Tongue (tissue), 2 donors: ENCODE measurements around the gene OR1E2. TPM values are rescaled to one million over a fixed set of nuclear protein-coding genes. Genes with fewer than 3 reads are reported as not detected.
"Not testable (repeated sequence)": the region's sequence is repeated elsewhere in the genome, so short reads cannot be mapped to it uniquely, and the experiment has no call there.

ENCODE experiments used
- DNase-seq: peaks from one replicate; pipeline ENCODE4 v3.0.0-alpha.2; 2015
- total RNA-seq: library from RNA; depleted of rRNA; stranded (reverse); fragments of >200 nt; gene quantifications from one replicate; pipeline ENCODE4 v1.2.3, GENCODE V29; 2014

The OR1E2 gene
- not detected for total RNA-seq

- DNase-seq = no peak
Measured at GRCh38 chr17:3433741-3434140, at the start of gene OR1E2. Gene OR1E2, minus strand, starts transcription at chr17:3433841. Its CDS starts 0 bp downstream, at chr17:3433841.

- no peak for DNase-seq
Measured at GRCh38 chr17:3482852-3483251, 49.2 kb upstream of the OR1E2 start.

- no peak for DNase-seq
Measured at GRCh38 chr17:3479988-3480387, 46.3 kb upstream of the OR1E2 start.

- DNase-seq = no peak
Measured at GRCh38 chr17:3475812-3476610, 42.4 kb upstream of the OR1E2 start, which contains the start of gene ASPA. Gene ASPA, plus strand, starts transcription at chr17:3475997. Its CDS starts 163 bp downstream, at chr17:3476160.

GRCh38 chr17:3475251-3475685, 41.6 kb upstream of the OR1E2 start:
- peak; percentile 12 for DNase-seq

- DNase-seq = peak; percentile 26
Measured at GRCh38 chr17:3474212-3474611, 40.6 kb upstream of the OR1E2 start.

GRCh38 chr17:3472137-3472536, 38.5 kb upstream of the OR1E2 start:
- no peak for DNase-seq

GRCh38 chr17:3471599-3471998, 38.0 kb upstream of the OR1E2 start, which contains the start of gene SPATA22:
Gene SPATA22, minus strand, starts transcription at chr17:3471819. Its CDS starts 2,494 bp downstream, at chr17:3469325.
- no peak for DNase-seq

- no peak for DNase-seq
Measured at GRCh38 chr17:3469529-3469928, 35.9 kb upstream of the OR1E2 start.

- not testable (repeated sequence) for DNase-seq
Measured at GRCh38 chr17:3466355-3466754, 32.7 kb upstream of the OR1E2 start.

GRCh38 chr17:3448059-3448665, 14.5 kb upstream of the OR1E2 start:
- DNase-seq = no peak

- no peak for DNase-seq
Measured at GRCh38 chr17:3447625-3448024, 14.0 kb upstream of the OR1E2 start.

- DNase-seq = no peak
Measured at GRCh38 chr17:3440451-3440850, 6.8 kb upstream of the OR1E2 start.

- DNase-seq = no peak
Measured at GRCh38 chr17:3438368-3438767, 4.7 kb upstream of the OR1E2 start.

GRCh38 chr17:3433215-3433614, 426 bp downstream of the OR1E2 start:
- DNase-seq = peak; percentile 5

GRCh38 chr17:3418222-3418621, 15.4 kb downstream of the OR1E2 start:
- DNase-seq = no peak

- DNase-seq = no peak
Measured at GRCh38 chr17:3415610-3416009, 18.0 kb downstream of the OR1E2 start.

GRCh38 chr17:3412216-3412615, 21.4 kb downstream of the OR1E2 start:
- DNase-seq = not testable (repeated sequence)

GRCh38 chr17:3411070-3411469, 22.6 kb downstream of the OR1E2 start, which contains the start of gene OR3A3:
Gene OR3A3, plus strand, starts transcription at chr17:3411370.
- DNase-seq = no peak

- DNase-seq = not testable (repeated sequence)
Measured at GRCh38 chr17:3403856-3404255, 29.8 kb downstream of the OR1E2 start.

- DNase-seq = no peak
Measured at GRCh38 chr17:3401786-3402185, 31.9 kb downstream of the OR1E2 start.

- DNase-seq = peak; percentile 7
Measured at GRCh38 chr17:3400055-3400454, 33.6 kb downstream of the OR1E2 start.

- DNase-seq = no peak
Measured at GRCh38 chr17:3398310-3398709, 35.3 kb downstream of the OR1E2 start, which contains the start of gene OR1E1. Gene OR1E1, minus strand, starts transcription at chr17:3398410. Its CDS starts 0 bp downstream, at chr17:3398410.
